Fibroblast of skin of left biceps (primary cell): ENCODE data around the gene UACA.
"Not testable (repeated sequence)": the region's sequence is repeated elsewhere in the genome, so short reads cannot be mapped to it uniquely, and the experiment has no call there.

ENCODE experiments used
- DNase-seq, 2 experiments: peaks; one replicate each; pipeline ENCODE4 v3.0.0-alpha.2; 2013; ENCODE audit warnings: low read depth in 2 of 2

Gene UACA, protein sequence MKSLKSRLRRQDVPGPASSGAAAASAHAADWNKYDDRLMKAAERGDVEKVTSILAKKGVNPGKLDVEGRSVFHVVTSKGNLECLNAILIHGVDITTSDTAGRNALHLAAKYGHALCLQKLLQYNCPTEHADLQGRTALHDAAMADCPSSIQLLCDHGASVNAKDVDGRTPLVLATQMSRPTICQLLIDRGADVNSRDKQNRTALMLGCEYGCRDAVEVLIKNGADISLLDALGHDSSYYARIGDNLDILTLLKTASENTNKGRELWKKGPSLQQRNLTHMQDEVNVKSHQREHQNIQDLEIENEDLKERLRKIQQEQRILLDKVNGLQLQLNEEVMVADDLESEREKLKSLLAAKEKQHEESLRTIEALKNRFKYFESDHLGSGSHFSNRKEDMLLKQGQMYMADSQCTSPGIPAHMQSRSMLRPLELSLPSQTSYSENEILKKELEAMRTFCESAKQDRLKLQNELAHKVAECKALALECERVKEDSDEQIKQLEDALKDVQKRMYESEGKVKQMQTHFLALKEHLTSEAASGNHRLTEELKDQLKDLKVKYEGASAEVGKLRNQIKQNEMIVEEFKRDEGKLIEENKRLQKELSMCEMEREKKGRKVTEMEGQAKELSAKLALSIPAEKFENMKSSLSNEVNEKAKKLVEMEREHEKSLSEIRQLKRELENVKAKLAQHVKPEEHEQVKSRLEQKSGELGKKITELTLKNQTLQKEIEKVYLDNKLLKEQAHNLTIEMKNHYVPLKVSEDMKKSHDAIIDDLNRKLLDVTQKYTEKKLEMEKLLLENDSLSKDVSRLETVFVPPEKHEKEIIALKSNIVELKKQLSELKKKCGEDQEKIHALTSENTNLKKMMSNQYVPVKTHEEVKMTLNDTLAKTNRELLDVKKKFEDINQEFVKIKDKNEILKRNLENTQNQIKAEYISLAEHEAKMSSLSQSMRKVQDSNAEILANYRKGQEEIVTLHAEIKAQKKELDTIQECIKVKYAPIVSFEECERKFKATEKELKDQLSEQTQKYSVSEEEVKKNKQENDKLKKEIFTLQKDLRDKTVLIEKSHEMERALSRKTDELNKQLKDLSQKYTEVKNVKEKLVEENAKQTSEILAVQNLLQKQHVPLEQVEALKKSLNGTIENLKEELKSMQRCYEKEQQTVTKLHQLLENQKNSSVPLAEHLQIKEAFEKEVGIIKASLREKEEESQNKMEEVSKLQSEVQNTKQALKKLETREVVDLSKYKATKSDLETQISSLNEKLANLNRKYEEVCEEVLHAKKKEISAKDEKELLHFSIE (N-terminal part only)

DNA sequence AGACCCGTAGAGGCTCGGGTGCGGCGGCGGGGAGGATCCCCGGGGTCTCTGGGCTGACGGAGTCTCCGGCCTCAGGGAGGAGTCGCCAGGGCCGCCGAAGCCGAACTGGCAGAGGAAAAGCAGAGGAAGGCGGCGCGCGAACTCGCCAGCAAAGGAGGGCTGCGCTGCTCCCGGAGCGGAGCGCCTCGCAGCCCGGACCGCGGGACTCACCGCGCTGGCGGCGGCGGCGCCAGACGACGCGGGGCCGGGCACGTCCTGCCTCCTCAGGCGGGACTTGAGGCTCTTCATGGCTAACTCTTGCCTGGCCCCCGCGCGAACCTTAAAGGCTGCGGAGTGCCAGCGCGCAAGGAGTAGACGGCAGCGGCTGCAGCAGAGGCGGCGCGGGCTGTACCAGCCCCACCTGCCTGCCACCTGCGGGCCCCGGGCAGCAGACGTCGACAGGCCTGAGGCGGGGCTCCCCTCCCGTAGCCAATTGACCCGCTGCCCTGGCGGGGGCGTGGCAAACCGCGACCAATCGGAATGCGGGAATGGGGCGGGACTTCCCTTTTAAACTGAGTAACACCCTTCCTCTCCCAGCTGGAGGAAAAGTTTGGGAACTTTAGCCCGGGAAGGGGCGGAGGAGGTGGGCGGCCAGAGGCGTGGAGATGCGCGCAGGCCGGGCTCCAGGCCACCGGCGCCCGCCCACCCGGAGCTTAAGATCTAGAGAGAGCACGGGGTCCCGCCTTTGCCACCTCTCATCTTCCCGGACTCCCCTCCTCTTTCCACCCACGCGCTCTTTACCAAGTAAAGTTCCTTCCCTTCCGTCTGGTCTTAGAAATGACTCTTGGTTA is at the start of gene UACA:
Gene UACA, minus strand, starts transcription at position 439 of the 830 bp plus-strand sequence. Its CDS starts 151 bp downstream, at position 288.
- peak; percentile 87 to 88 for DNase-seq

DNA sequence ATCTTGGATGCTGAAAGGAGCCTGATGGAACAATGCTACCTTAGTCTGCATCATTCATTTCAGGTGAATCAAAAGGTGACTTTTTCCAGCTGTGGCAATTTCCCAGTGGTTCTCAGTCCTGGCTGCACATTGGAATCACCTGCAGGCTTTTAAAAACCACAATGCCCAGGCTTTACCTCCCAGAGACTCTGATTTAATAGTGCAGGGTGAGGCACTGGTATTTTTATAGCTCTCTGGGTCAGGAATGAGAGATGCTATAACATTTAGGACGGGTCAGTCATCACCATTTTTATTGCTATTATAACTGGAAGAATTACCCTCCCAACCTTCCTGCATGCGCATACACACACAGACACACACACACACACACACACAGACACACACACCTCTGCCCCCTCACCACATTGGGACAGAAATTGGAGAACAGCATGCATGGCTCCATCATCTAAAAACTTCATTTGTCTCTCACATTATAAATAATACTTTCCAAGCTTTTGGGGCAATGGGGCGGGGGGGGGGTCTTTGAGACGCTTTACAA is 49.5 kb upstream of the UACA start:
- DNase-seq = no peak

DNA sequence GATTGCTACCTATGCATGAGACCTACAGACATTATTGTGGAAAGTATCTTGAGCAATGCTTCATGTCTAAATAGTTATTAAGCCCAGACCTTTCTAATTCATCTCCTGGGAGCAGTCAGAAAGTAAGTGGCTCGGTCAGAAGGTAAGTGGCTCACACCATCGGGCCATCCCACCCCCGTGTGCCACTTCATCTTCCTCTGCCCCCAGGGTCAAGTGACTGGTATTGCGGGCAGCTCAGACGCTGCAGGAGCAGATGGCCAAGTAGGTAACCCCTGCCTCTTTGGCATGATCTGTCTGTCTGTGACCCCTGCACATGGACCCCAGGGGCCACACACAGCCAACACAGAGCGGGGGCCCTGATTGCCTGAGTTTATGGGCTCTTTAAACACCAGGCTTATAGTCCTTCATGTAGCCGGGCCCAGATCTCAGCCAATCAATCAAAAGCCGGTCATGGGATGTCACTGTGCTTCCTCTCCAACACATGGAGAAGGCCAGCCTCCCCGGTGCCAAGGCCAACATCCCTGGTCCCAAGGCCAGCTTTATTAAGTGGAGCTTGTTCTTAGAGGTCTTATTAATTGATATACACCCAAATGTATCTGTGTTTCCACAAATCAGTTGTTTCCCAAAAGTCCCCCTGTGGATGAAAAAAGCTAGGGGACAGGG is 47.7 kb upstream of the UACA start:
- no peak for DNase-seq

DNA sequence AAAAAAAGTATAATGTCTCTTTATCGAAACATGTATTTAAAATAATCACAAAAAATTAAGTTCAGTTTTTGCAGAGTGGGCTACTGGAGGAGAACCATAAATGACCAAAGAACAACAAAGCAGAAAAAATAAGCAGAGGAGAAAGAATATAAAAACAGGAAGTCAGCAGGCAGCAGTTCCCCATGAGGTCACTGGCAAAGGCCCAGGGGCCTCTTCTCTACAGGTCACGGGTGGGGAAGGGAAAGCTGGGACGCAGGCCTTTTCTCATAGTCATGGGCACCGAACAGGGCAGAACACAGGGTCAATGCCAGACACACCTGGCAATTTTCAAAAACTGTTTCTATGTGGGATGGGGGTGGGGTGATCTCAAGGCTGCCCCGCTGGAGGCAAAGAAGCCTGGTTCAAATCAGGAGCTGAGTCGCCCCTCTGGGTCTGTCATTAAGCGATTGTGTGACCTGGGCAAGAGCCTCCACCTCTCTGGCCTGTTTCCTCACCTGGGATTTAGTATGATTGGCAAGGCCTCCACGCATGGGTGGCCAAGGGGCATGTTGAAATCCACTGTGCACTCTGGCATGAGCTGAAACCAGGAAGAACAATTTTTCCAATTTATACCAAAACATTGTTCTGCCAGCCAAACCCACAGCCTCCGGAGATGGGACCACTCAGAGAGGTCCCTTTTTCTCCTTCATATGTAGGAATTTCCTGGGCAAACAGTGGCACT is 43.8 kb upstream of the UACA start:
- DNase-seq = no peak

GRCh38 chr15:70804388-70804787 is 41.0 kb upstream of the UACA start:
- DNase-seq = not testable (repeated sequence)

- no peak for DNase-seq
Observed at GRCh38 chr15:70802629-70803028, 39.3 kb upstream of the UACA start.

DNA sequence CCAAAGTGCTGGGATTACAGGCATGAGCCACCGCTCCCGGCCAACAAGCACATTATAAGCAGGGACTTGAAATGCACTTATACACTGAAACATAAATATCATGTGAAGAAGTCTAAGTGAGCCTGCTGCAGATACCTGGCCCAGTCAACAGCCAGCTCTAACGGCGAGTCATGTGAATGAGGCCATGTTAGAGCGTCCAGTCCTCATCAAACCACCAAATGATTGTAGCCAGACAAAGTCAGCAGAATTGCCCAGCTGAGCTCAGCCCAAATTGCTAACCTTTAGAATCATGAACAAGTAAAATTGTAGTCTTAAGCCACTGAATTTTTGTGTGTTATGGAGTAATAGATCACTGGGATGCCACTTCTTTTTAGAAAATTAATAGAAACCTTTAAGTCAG is 37.8 kb upstream of the UACA start:
- no peak for DNase-seq

- peak; percentile 84 to 86 for DNase-seq
Observed at GRCh38 chr15:70799667-70800450, 36.5 kb upstream of the UACA start.

DNA sequence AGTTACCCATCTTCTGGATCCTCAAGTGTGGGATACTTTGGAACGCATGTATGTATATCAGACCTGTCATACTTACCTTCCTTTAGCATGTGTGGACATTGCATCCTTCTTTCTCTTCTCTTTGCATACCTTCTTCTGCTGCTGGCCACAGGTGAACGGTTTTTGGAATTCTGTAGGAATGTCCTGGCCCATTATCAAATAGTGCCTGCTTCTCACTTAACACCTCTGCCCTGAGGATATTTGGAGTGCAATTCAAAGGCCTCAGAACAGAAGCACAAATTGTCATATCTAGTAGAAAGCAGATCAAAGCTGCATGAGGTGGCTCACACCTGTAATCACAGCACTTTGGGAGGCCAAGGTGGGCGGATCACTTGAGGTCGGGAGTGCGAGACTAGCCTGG is 34.1 kb upstream of the UACA start:
- DNase-seq = no peak

GRCh38 chr15:70796516-70797310 is 33.4 kb upstream of the UACA start:
- DNase-seq = no peak

DNA sequence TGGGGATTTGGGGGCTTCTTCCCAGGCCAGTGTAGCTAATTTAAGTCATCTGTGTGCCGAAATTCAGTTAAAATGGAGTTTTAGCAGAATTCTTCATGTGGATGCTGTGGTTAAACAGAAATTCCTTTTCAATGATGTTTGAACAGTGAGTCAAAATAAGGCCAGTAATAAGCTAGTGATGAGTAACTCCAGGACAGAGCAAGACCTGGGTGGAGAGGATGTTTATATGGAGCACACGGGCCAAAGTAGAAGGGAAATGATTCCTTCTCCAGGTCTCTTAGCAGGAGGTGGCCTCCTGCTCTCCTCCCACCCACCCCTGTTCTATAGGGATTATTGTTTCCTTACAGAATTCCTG is 31.9 kb upstream of the UACA start:
- DNase-seq = peak; percentile 89 to 90

DNA sequence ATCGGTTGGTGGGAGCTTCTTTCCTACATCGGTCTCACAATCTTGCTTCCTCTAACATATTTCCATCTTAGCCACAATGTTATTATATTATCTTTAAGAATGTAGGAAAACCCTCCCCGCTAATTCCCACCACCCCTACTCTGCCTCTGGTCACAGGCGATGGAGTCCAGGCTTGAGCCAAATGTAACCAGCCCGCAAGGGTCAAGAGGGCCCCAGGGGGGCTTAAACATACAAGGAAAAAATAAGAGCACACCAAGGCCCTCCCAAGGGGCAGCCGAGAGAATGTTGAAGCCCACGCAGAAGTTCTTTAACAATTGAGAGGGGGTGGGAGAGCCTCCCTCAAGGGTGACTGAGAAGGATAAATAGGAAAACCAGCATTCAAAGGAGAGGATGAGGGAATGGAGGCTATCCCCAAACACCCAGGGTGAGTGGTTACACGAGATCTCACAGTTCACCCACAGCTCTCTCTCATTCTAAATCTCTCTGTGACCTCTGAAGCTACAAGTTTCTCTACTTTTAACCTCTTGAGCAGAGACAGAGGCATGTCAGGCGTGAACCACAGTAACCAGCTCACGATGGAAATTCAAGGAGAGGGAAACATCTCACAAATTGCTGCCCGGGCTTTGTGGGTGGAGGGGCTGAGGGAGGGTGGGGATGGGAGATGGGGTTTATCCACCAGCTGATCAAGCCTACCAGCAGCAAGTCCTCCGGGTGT is 31.4 kb upstream of the UACA start:
- DNase-seq = no peak

GRCh38 chr15:70793694-70794093 is 30.3 kb upstream of the UACA start:
- no peak for DNase-seq

GRCh38 chr15:70792171-70792573 is 28.8 kb upstream of the UACA start:
- DNase-seq = no peak

- no peak for DNase-seq
Observed at GRCh38 chr15:70791259-70791658, 27.9 kb upstream of the UACA start.

DNA sequence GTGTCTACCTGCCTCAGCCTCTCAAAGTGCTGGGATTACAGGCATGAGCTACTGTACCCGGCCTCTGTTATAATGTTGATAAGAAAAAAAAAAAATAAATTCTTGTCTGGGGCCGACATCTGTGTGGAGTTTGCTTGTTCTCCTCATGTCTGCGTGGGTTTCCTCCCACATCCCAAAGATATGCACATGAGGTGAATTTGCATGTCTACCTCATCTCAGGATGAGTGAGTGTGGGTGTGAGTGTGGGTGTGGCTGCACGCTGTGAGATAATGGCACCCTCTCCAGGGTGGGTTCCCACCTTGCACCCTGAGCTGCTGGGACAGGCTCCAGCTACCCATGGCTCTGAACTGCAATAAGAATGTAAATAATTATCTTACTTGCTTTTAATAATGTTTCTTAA is 25.9 kb upstream of the UACA start:
- DNase-seq = no peak
